Measurements from ENCODE around the gene SCARB1. TPM values are rescaled to one million over a fixed set of nuclear protein-coding genes. Genes with fewer than 3 reads are reported as not detected.

SCARB1 gene
- total and polyA plus RNA-seq, 8 donors = 23.5 to 36.5 (median 30.4) TPM

GRCh38 chr12:124809878-124810277 is 53.8 kb downstream of the SCARB1 start:
- no peaks in the 10 kb centered on the region for H3K9me3 ChIP-seq
- ATAC-seq = no peak
- no peaks in the 10 kb centered on the region for H3K4me1 ChIP-seq
- DNase-seq = no peak
- no peak for TF ChIP-seq CTCF (IDR thresholded peaks at IDR 0.05)
- H3K36me3 ChIP-seq = peaks cover 0 to 54% of the 10 kb centered on the region in 2 donors
- H3K27ac ChIP-seq = no peak overlapping the region
- intact Hi-C loops (cut with DNase I) = no loop called here
- H3K4me3 ChIP-seq = no peak overlapping the region
- H3K27me3 ChIP-seq = no peaks in the 10 kb centered on the region

- no peak for TF ChIP-seq CTCF (IDR thresholded peaks at IDR 0.05)
- Histone ChIP-seq H3K9me3 (no peaks in the 10 kb centered on the region), H3K4me1 (no peaks in the 10 kb centered on the region), H3K4me3 (no peak overlapping the region), H3K36me3 (peaks cover 0 to 49% of the 10 kb centered on the region in 2 donors), H3K27ac (no peak overlapping the region), H3K27me3 (no peaks in the 10 kb centered on the region)
- intact Hi-C loops (cut with DNase I) = no loop called here
- DNase-seq (no peak), ATAC-seq (no peak)
Measured at GRCh38 chr12:124809391-124809790, 54.3 kb downstream of the SCARB1 start.

- Histone ChIP-seq H3K36me3 (peaks cover 0 to 45% of the 10 kb centered on the region in 2 donors), H3K4me3 (no peak overlapping the region), H3K4me1 (no peaks in the 10 kb centered on the region), H3K27me3 (no peaks in the 10 kb centered on the region), H3K27ac (no peak overlapping the region), H3K9me3 (no peaks in the 10 kb centered on the region)
- DNase-seq (no peak), ATAC-seq (no peak)
- no peak for TF ChIP-seq CTCF (IDR thresholded peaks at IDR 0.05)
- intact Hi-C loops (cut with DNase I) = no loop called here
Measured at GRCh38 chr12:124808272-124808671, 55.4 kb downstream of the SCARB1 start.

GRCh38 chr12:124805876-124806668 is 57.6 kb downstream of the SCARB1 start:
- no peak for ATAC-seq
- no peak overlapping the region for H3K4me3 ChIP-seq
- intact Hi-C loops (cut with DNase I) = no loop called here
- H3K4me1 ChIP-seq = no peaks in the 10 kb centered on the region
- no peaks in the 10 kb centered on the region for H3K9me3 ChIP-seq
- peak in 1 of 4 donors; percentile 61 for DNase-seq
- peaks cover 0 to 26% of the 10 kb centered on the region in 2 donors for H3K36me3 ChIP-seq
- TF ChIP-seq CTCF (IDR thresholded peaks at IDR 0.05) = no peak
- H3K27ac ChIP-seq = no peak overlapping the region
- H3K27me3 ChIP-seq = no peaks in the 10 kb centered on the region

GRCh38 chr12:124805050-124805449 is 58.6 kb downstream of the SCARB1 start:
- no peaks in the 10 kb centered on the region for H3K4me1 ChIP-seq
- ATAC-seq (no peak), DNase-seq (no peak)
- no peak overlapping the region for H3K4me3 ChIP-seq
- intact Hi-C loops (cut with DNase I) = no loop called here
- no peaks in the 10 kb centered on the region for H3K27me3 ChIP-seq
- H3K9me3 ChIP-seq = no peaks in the 10 kb centered on the region
- H3K27ac ChIP-seq = no peak overlapping the region
- H3K36me3 ChIP-seq = peaks cover 0 to 29% of the 10 kb centered on the region in 2 donors
- TF ChIP-seq CTCF (IDR thresholded peaks at IDR 0.05) = no peak

All from left lung (tissue), 10 donors.